MM.1S (cell line): ENCODE measurements around the gene CDK5RAP3.

ENCODE experiments used
- DNase-seq: peaks from one replicate; pipeline ENCODE4 v3.0.0-alpha.2; 2015
- H2AFZ ChIP-seq: fragments of 300-600 bp; sonication (generic); 2 replicates; pipeline ENCODE4 v1.6.0; 2016; ENCODE audit warnings: antibody characterized with exemption, low read length
- H3F3A ChIP-seq: fragments of 300-600 bp; sonication (generic); 2 replicates; pipeline ENCODE4 v1.6.1; 2016; ENCODE audit warnings: mild to moderate bottlenecking, antibody characterized with exemption, low read length, moderate library complexity, mixed read lengths; ENCODE audit not compliant: insufficient read depth
- H3K27ac ChIP-seq: fragments of 300-600 bp; sonication (generic); 2 replicates; pipeline ENCODE4 v1.5.1; 2016; ENCODE audit warnings: mild to moderate bottlenecking, low read length
- H3K27me3 ChIP-seq: fragments of 300-600 bp; sonication (generic); replicated peaks from 2 replicates; pipeline ENCODE4 v1.6.0; 2016; ENCODE audit warnings: low read length; ENCODE audit not compliant: insufficient read depth
- H3K36me3 ChIP-seq: fragments of 300-600 bp; sonication (generic); replicated peaks from 2 replicates; pipeline ENCODE4 v1.6.1; 2016; ENCODE audit warnings: mild to moderate bottlenecking, low read length, mixed read lengths; ENCODE audit not compliant: insufficient read depth
- H3K4me1 ChIP-seq: fragments of 300-600 bp; sonication (generic); 2 replicates; pipeline ENCODE4 v1.6.1; 2016; ENCODE audit warnings: low read length, mixed read lengths
- H3K4me2 ChIP-seq: fragments of 300-600 bp; sonication (generic); 2 replicates; pipeline ENCODE4 v1.6.0; 2016; ENCODE audit warnings: low read depth, low read length
- H3K4me3 ChIP-seq: fragments of 300-600 bp; sonication (generic); 2 replicates; pipeline ENCODE4 v1.5.1; 2016; ENCODE audit warnings: low read length, mixed read lengths
- H3K79me2 ChIP-seq: fragments of 300-600 bp; sonication (generic); 2 replicates; pipeline ENCODE4 v1.6.1; 2016; ENCODE audit warnings: mixed run types, low read length, mixed read lengths
- H3K9ac ChIP-seq: fragments of 300-600 bp; sonication (generic); 2 replicates; pipeline ENCODE4 v1.6.1; 2016; ENCODE audit warnings: low read length, mixed read lengths
- H3K9me2 ChIP-seq: fragments of 300-600 bp; sonication (generic); replicated peaks from 2 replicates; pipeline ENCODE4 v1.6.1; 2016; ENCODE audit warnings: mild to moderate bottlenecking, low read length, mixed read lengths; ENCODE audit not compliant: insufficient read depth
- H3K9me3 ChIP-seq: fragments of 300-600 bp; sonication (generic); replicated peaks from 2 replicates; pipeline ENCODE4 v1.6.1; 2016; ENCODE audit warnings: mild to moderate bottlenecking, low read length, mixed read lengths; ENCODE audit not compliant: insufficient read depth
- H4K20me1 ChIP-seq: fragments of 300-600 bp; sonication (generic); 2 replicates; pipeline ENCODE4 v1.6.1; 2016; ENCODE audit warnings: mild to moderate bottlenecking, low read length, moderate library complexity, mixed read lengths; ENCODE audit not compliant: insufficient read depth
- EZH2 ChIP-seq: fragments of 300-600 bp; sonication (generic); optimal IDR thresholded peaks from 2 replicates; pipeline ENCODE3; 2017; ENCODE audit warnings: low read depth, mild to moderate bottlenecking, antibody characterized with exemption, low read length, mixed read lengths
- EZH2phosphoT487 ChIP-seq: fragments of 300-600 bp; sonication (generic); IDR thresholded peaks from 2 replicates; pipeline ENCODE4 v1.6.1; 2018; ENCODE audit warnings: antibody characterized with exemption, low read length
- TF ChIP-seq, protein P1 (sequence below): fragments of 300-600 bp; sonication (generic); IDR thresholded peaks from 2 replicates; pipeline ENCODE4 v1.5.1; 2016; ENCODE audit warnings: antibody characterized with exemption, low read length, mixed read lengths

CDK5RAP3 gene

DNA sequence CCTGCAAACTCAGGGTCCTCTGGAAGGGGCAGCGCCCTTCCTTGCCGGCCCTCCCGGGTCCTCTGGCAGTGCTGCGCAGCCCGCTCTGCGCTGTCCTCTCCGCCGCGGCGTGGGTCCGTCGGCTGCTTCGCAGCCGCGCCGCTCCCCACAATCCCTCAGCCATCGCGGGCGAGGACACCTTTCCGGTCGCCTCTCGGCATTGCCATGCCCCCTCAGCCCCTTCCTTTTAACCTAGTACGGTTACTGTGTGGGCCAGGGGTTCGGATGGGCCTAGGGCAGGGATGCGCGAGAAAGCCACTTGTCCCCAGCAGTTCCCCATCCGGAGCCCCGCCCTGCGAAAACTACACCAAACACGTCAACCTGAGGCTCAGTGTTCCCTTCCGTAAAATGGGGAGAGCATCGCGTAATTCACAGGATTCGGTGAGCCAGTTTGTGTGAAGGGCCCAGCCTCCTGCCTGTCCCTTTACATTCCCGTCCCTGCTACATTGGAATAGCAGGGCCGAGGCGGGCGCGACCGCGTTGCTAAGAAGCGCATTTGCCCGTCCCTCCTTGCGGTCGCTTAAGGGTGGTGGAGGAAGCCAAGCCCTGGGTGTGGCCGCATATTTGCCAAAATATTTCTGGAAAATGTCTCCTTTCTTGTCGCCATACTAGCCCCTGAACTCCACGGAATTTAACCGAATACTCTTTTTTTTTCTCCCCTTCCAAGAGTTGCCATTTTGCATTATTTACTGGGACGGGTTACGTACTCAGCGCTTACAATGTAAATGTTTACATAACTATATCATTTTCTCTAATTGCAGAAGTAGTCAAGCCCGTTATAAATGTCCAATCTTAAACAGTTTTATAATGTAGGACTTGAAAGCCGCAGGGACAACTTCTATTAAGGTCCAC, 53.5 kb downstream of the CDK5RAP3 start:
- no peaks in the 10 kb centered on the region for H3K79me2 ChIP-seq
- H3F3A ChIP-seq, result peaks cover 21% of the 10 kb centered on the region
- H2AFZ ChIP-seq, result peak overlapping the region; percentile 82
- peak overlapping the region; percentile 95 for H3K4me2 ChIP-seq
- H3K4me1 ChIP-seq, result peaks cover 17% of the 10 kb centered on the region
- peak; percentile 25 for DNase-seq
- H3K27ac ChIP-seq, result no peak overlapping the region; the same call in 1 of the 2 replicates
- TF ChIP-seq, protein P1, sequence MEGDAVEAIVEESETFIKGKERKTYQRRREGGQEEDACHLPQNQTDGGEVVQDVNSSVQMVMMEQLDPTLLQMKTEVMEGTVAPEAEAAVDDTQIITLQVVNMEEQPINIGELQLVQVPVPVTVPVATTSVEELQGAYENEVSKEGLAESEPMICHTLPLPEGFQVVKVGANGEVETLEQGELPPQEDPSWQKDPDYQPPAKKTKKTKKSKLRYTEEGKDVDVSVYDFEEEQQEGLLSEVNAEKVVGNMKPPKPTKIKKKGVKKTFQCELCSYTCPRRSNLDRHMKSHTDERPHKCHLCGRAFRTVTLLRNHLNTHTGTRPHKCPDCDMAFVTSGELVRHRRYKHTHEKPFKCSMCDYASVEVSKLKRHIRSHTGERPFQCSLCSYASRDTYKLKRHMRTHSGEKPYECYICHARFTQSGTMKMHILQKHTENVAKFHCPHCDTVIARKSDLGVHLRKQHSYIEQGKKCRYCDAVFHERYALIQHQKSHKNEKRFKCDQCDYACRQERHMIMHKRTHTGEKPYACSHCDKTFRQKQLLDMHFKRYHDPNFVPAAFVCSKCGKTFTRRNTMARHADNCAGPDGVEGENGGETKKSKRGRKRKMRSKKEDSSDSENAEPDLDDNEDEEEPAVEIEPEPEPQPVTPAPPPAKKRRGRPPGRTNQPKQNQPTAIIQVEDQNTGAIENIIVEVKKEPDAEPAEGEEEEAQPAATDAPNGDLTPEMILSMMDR, result no peak
- TF ChIP-seq EZH2 (no peak), EZH2phosphoT487 (no peak)
- no peaks in the 10 kb centered on the region for H3K27me3 ChIP-seq
- peak overlapping the region; percentile 57 for H3K4me3 ChIP-seq
- H3K36me3 ChIP-seq, result no peaks in the 10 kb centered on the region
- peak overlapping the region; percentile 30; the same call in 1 of the 2 replicates for H3K9ac ChIP-seq
- no peaks in the 10 kb centered on the region for H3K9me3 ChIP-seq
- H3K9me2 ChIP-seq, result no peaks in the 10 kb centered on the region
- H4K20me1 ChIP-seq, result no peaks in the 10 kb centered on the region

DNA sequence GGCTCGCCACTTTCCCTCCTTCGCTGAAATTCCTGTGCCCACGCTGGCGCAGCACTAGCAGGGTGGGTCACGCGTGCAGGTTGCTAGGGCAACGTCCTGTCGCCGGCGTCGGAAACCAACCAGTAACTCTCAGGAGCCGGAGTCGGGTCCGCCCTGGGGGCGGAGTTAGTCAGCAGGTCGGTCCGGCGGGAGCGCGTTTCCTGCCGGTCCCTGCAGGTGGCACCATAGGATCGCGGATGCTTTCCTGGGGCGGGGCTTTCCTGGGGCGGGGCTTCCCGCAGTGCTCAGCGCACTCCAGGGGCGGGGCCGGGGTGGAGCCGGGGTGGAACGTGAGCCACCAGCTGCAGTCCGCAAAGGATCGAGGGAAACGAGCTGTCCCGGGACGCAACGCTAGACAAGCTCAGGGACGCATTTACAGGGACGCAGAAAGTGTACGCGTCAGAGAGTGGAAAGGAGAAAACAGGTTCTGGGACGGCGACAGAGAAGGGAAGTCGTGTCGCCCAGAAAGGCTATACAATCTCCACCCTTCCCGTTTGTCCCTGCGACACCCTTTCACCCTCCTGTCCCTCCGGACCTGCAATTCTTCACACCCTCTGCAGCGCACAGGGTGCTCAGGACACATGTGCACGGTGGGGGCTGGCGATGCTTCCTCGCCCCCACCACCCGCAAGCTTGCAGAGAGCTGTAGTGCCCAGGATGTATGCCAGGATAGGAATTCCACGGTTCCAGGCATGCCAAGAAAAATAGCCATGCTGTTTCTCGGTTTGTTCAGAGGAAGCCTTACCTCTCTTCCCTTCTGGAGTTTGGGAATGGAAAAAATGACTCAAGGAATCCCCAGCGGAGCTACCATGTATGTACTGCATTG, 54.4 kb downstream of the CDK5RAP3 start:
- H3K4me1 ChIP-seq, result peaks cover 17% of the 10 kb centered on the region
- peak overlapping the region; percentile 62 for H3K4me3 ChIP-seq
- H4K20me1 ChIP-seq, result no peaks in the 10 kb centered on the region
- no peak overlapping the region; the same call in 1 of the 2 replicates for H3K27ac ChIP-seq
- no peaks in the 10 kb centered on the region for H3K36me3 ChIP-seq
- no peaks in the 10 kb centered on the region for H3K27me3 ChIP-seq
- H3K79me2 ChIP-seq, result no peaks in the 10 kb centered on the region
- peak overlapping the region; percentile 99 for H3K4me2 ChIP-seq
- peak overlapping the region; percentile 82 for H2AFZ ChIP-seq
- H3K9me2 ChIP-seq, result no peaks in the 10 kb centered on the region
- peaks cover 21% of the 10 kb centered on the region for H3F3A ChIP-seq
- TF ChIP-seq, protein P1, result peak; percentile 77
- TF ChIP-seq EZH2, result no peak
- H3K9ac ChIP-seq, result no peak overlapping the region; the same call in 1 of the 2 replicates
- peak; percentile 97 for DNase-seq
- no peaks in the 10 kb centered on the region for H3K9me3 ChIP-seq

DNA sequence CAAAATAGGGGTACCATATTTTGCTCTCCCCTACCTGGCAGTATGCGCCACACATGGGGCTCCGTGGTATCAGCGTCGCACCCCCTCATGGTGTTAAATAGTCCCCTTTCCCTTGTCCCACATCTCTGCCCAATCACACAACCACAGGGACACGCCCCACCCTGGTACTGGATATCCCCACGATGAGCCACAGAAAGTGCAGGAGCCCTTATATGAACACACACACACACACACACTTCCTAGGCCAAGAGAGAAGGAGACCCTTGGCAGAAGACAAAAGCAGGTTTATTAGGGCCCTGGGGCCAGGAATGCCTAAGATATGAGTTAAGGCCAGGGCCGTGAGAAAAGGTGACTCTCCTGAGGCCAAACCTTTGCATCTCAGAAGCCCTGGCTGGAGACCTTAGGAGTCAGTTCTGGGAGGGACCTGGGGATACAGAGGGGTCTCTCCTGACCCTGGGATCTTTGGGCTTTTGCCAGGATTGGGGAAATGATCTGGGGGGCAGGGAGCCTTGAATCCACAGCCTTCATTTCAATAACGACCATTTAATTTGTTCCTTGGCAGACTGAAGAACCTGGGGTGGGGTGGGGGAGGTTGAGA, 55.1 kb downstream of the CDK5RAP3 start:
- H3K79me2 ChIP-seq, result no peaks in the 10 kb centered on the region
- no peak for DNase-seq
- no peaks in the 10 kb centered on the region for H3K9me3 ChIP-seq
- no peaks in the 10 kb centered on the region for H3K36me3 ChIP-seq
- H3K9ac ChIP-seq, result no peak overlapping the region
- no peak overlapping the region for H3K27ac ChIP-seq
- H3K4me3 ChIP-seq, result peak overlapping the region; percentile 62
- H3K27me3 ChIP-seq, result no peaks in the 10 kb centered on the region
- H3F3A ChIP-seq, result peaks cover 21% of the 10 kb centered on the region
- peaks cover 17% of the 10 kb centered on the region for H3K4me1 ChIP-seq
- TF ChIP-seq EZH2 (no peak), EZH2phosphoT487 (no peak)
- TF ChIP-seq, protein P1, result no peak
- H4K20me1 ChIP-seq, result no peaks in the 10 kb centered on the region
- no peaks in the 10 kb centered on the region for H3K9me2 ChIP-seq
- peak overlapping the region; percentile 67; the same call in 1 of the 2 replicates for H2AFZ ChIP-seq
- H3K4me2 ChIP-seq, result peak overlapping the region; percentile 99
